GM12873 (cell line): Measurements from ENCODE around the gene B4GALNT3.

Experiments
- TF ChIP-seq, protein P1 (sequence below): IDR thresholded peaks from 2 replicates; pipeline ENCODE4 v1.5.1; 2012; ENCODE audit warnings: low read depth, mild to moderate bottlenecking, moderate library complexity, low read length, control low read depth; ENCODE audit not compliant: insufficient read depth; ENCODE audit errors: missing control alignments

Gene B4GALNT3

DNA sequence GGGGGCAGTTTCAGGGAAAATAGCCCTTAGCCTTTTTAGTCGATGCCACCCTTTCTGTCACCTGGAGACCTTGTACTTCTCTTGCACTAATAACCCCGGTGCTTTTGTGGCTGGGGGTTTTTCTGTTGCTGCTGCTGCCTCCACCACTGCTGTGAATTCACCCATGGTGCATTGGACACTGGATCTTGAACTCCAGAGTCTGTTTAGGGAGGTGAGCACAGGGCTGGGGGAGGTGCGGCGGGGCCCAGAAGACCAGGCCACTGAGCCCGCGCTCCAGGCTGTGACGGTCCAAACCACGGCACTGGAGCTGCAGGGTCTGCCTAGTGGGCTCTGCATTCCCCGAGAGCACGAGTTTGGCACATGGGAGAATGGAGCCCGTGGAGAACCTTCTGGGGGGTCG, 102.9 kb downstream of the B4GALNT3 start:
- TF ChIP-seq, protein P1, sequence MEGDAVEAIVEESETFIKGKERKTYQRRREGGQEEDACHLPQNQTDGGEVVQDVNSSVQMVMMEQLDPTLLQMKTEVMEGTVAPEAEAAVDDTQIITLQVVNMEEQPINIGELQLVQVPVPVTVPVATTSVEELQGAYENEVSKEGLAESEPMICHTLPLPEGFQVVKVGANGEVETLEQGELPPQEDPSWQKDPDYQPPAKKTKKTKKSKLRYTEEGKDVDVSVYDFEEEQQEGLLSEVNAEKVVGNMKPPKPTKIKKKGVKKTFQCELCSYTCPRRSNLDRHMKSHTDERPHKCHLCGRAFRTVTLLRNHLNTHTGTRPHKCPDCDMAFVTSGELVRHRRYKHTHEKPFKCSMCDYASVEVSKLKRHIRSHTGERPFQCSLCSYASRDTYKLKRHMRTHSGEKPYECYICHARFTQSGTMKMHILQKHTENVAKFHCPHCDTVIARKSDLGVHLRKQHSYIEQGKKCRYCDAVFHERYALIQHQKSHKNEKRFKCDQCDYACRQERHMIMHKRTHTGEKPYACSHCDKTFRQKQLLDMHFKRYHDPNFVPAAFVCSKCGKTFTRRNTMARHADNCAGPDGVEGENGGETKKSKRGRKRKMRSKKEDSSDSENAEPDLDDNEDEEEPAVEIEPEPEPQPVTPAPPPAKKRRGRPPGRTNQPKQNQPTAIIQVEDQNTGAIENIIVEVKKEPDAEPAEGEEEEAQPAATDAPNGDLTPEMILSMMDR, result no peak

DNA sequence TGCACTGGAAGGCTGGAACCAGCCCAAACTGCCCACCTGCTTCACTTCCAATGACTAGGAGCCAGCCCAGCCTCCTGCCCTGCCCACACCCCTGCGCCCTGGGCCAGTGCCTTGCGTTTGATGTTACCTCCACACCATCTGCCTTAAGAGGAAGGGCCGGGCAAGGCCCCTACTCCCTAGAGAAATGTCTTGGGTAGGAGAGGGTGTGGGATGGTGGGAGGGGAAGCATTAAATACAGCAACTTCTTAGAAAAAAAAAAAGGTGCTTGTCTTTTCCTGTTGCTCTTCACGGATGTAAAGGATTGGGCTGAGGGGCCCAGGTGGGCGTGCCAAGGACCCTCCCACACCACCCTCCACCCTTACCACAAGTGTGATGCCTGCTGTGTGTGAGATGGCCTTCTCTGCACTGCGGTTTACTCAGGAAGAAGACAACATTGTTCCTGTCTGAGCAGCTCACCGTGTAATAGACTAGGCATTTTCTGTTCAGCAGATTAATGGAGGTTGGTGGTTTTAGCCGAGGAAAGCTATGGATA, 103.6 kb downstream of the B4GALNT3 start:
- TF ChIP-seq, protein P1, result no peak

- TF ChIP-seq, protein P1, result no peak
Measured at GRCh38 chr12:563787-564298, 104.1 kb downstream of the B4GALNT3 start.

DNA sequence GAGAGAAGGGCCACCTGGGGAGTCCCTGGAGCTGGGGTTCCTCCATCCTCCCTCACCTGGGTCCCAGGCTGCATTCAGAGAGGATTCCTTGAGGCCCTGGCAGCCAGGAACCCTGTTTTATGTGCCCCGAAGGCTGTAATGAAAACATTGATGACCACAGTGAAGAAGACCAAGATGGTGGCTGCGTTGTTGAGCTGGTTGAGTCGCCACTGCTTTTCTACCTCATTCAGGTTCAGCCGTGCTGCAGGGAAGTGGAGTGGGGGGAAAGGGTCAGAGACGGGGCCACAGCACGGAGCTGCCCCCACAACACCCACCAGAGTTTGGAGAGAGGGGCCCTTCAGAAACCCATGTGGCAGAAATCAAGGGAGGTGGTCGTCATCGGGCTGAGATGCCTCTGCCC, 105.4 kb downstream of the B4GALNT3 start:
- TF ChIP-seq, protein P1, result no peak

DNA sequence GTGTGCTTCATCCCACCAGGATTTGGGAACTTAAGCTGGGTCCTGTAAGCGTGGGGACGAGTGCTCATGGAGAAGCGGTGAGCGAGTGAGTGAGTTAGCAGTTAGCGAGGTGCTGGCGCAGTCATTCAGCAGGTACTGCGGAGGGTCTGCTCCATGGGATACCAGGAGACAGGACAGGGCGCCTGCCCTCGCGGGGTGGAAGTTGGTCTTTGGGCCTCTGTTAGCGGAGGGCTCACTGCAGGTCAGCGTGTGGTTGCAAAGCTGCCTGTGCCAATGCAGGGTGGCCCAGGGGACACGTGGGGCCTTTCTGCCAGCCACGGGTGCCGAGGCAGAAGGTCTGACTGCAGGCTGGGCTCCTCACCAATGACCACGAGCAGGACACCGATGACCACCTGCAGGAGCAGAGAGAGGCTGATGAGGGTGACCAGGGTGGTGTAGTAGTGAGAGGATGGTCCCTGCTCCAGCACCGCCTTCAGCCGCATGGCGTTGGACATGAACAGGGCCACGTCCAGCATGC, 105.9 kb downstream of the B4GALNT3 start:
- TF ChIP-seq, protein P1, result no peak

GRCh38 chr12:568486-568885, 108.7 kb downstream of the B4GALNT3 start:
- TF ChIP-seq, protein P1, result no peak

- TF ChIP-seq, protein P1, result no peak
Measured at GRCh38 chr12:569091-569676, 109.4 kb downstream of the B4GALNT3 start.
